Transverse colon (tissue), 4 donors: ENCODE measurements around the gene PRKCH. TPM values are rescaled to one million over a fixed set of nuclear protein-coding genes. Genes with fewer than 3 reads are reported as not detected.

ENCODE experiments used
- DNase-seq: peaks from one replicate; pipeline ENCODE4 v3.0.0-alpha.2; 2019
- H3K27ac ChIP-seq, 4 donors: fragments of 200-600 bp; sonication (generic); 2 replicates each; pipeline ENCODE4 v1.5.1; 2016 to 2018; ENCODE audit warnings: inconsistent platforms in 4 of 4
- H3K27me3 ChIP-seq: fragments of 200-600 bp; sonication (generic); 2 replicates; pipeline ENCODE4 v1.5.1; 2017; ENCODE audit warnings: inconsistent platforms
- H3K36me3 ChIP-seq, 4 donors: fragments of 200-600 bp; sonication (generic); 2 replicates each; pipeline ENCODE4 v1.5.1; 2017 to 2019; ENCODE audit warnings: inconsistent platforms in 4 of 4
- H3K4me1 ChIP-seq, 4 donors: fragments of 200-600 bp; sonication (generic); 2 replicates each; pipeline ENCODE4 v1.5.1; 2017 to 2020; ENCODE audit warnings: inconsistent platforms in 4 of 4
- H3K4me3 ChIP-seq, 4 donors: fragments of 200-600 bp; sonication (generic); 1 replicate in 1 of 4; 2 replicates in 3 of 4; pipeline versions ENCODE4 v1.5.1 to v1.6.1; 2017 to 2019; ENCODE audit warnings: inconsistent platforms in 4 of 4
- H3K9me3 ChIP-seq, 2 donors: fragments of 200-600 bp; sonication (generic); 2 replicates each; pipeline ENCODE4 v1.5.1; 2017 to 2019; ENCODE audit warnings: inconsistent platforms in 2 of 2
- EP300 ChIP-seq: sonication (generic); formaldehyde crosslinking; IDR thresholded peaks from one replicate; pipeline ENCODE4 v1.6.1; 2017; ENCODE audit warnings: antibody characterized with exemption, low read depth
- POLR2A ChIP-seq: fragments of 450-650 bp; IDR thresholded peaks from one replicate; pipeline ENCODE4 v1.6.1; 2016; ENCODE audit warnings: antibody characterized with exemption, mild to moderate bottlenecking, moderate library complexity
- POLR2AphosphoS5 ChIP-seq, 3 donors: sonication (generic); formaldehyde crosslinking; IDR thresholded peaks; one replicate each; pipeline ENCODE4 v1.6.1; 2016; ENCODE audit warnings: antibody characterized with exemption in 3 of 3
- WGBS, 2 donors: methylation state at CpG; one replicate each; pipeline ENCODE4 v1.1.5; 2018; ENCODE audit warnings: low coverage in 1 of 2; 5-methylcytosine and 5-hydroxymethylcytosine counted together
- in situ Hi-C, 4 donors: fragments of 200-750 bp; cut with MboI; loops; one replicate each; pipeline versions ENCODE4 v1.15.0 to v1.15.1; 2017; ENCODE audit warnings: low sequenced_read_pairs in 3 of 4, low pct_ligation_motif_present in 1 of 4, low pct_unique_long_range_greater_than_20kb in 1 of 4
- intact Hi-C: fragments of 100-400 bp; cut with DNase I; formaldehyde crosslinking; loops from one replicate; pipeline ENCODE4 v1.15.1; 2023; ENCODE audit warnings: low total_unique reads
- total RNA-seq, 4 donors: library from RNA; depleted of rRNA; stranded (reverse); fragments of >200 nt; gene quantifications; one replicate each; pipeline ENCODE4 v1.1.0, GENCODE V29; 2016
- TF ChIP-seq, protein P1 (sequence below), 5 experiments: fragments of 200-600 bp in 3 of 5; fragments of 450-650 bp in 2 of 5; sonication (generic) in 3 of 5; IDR thresholded peaks; 1 replicate in 2 of 5; 2 replicates in 3 of 5; pipeline ENCODE4 v1.5.1; 2016 to 2017; ENCODE audit warnings: antibody characterized with exemption in 5 of 5, inconsistent platforms in 3 of 5, mild to moderate bottlenecking in 2 of 5, moderate library complexity in 1 of 5

PRKCH gene
- total RNA-seq, 4 donors from 2014 or later: 12.4 to 38.9 (median 27.0) TPM

DNA sequence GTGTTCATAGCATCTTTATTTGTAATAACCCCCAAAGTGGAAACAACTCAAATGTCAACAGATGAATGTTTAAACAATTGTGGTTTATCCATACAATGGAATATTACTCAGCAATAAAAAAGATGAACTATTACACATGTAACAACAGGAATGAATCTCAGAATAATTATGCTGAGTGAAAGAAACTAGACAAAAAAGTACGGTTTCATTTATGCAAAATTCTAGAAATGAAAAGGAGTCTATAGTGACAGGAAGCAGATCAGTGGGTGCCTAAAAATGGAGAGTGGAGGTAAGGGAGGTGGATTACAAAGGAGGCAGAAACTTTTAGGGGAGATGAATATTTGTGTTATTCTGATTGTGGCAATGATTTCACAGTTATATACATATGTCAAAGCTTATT is 4.8 kb downstream of the PRKCH start:
- in situ Hi-C loops: no loop called here

DNA sequence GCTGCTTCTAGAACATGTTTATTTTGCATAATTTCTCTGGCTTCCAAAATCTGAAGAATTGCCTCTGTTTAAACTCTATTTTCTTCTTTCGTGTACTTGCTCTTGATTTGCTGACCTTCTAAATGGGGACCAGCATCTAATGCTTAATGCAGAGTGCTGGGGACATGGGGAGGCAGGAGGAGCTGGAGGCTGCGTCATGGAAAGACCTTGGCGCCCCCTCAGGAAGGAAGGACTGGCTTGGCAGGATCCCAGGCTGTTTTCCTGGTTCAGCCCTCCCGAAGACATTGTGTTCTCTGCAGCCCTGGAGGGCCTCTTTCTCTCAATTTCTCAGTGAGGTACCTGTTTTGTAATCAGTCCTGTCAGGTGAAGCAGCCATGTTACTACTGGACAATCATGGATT is 5.5 kb downstream of the PRKCH start:
- no peaks in the 10 kb centered on the region for H3K9me3 ChIP-seq
- H3K36me3 ChIP-seq: no peaks in the 10 kb centered on the region
- DNase-seq: peak; percentile 44
- peaks cover 0 to 8% (median 7%) of the 10 kb centered on the region in 4 donors for H3K4me1 ChIP-seq
- 38 to 67% methylated on average over 1 to 4 of the region's 4 CpGs for WGBS, 2 donors
- in situ Hi-C loops (no loop called here), intact Hi-C loops (no loop called here)
- H3K27me3 ChIP-seq: peaks cover 22% of the 10 kb centered on the region
- TF ChIP-seq EP300: peak; percentile 46
- no peak for TF ChIP-seq POLR2A
- peak; percentile 15 to 43 (median 29) for TF ChIP-seq POLR2AphosphoS5 (IDR thresholded peaks at IDR 0.05)
- TF ChIP-seq, protein P1, sequence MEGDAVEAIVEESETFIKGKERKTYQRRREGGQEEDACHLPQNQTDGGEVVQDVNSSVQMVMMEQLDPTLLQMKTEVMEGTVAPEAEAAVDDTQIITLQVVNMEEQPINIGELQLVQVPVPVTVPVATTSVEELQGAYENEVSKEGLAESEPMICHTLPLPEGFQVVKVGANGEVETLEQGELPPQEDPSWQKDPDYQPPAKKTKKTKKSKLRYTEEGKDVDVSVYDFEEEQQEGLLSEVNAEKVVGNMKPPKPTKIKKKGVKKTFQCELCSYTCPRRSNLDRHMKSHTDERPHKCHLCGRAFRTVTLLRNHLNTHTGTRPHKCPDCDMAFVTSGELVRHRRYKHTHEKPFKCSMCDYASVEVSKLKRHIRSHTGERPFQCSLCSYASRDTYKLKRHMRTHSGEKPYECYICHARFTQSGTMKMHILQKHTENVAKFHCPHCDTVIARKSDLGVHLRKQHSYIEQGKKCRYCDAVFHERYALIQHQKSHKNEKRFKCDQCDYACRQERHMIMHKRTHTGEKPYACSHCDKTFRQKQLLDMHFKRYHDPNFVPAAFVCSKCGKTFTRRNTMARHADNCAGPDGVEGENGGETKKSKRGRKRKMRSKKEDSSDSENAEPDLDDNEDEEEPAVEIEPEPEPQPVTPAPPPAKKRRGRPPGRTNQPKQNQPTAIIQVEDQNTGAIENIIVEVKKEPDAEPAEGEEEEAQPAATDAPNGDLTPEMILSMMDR (IDR thresholded peaks at IDR 0.05): no peak
- peak overlapping the region; percentile 22 to 47 (median 36) for H3K27ac ChIP-seq
- H3K4me3 ChIP-seq: no peak overlapping the region

More for the DNA sequence above, 4.8 kb downstream of the PRKCH start:
- WGBS, 2 donors: 67 to 83% methylated on average over 1 of the region's 1 CpG
- Histone ChIP-seq H3K36me3 (no peaks in the 10 kb centered on the region), H3K27me3 (peaks cover 28% of the 10 kb centered on the region), H3K9me3 (no peaks in the 10 kb centered on the region), H3K4me3 (no peak overlapping the region), H3K27ac (peak overlapping the region; percentile 22 to 47 (median 28)), H3K4me1 (peaks cover 0 to 14% (median 13%) of the 10 kb centered on the region in 4 donors)
- intact Hi-C loops: no loop called here
- no peak for DNase-seq
- TF ChIP-seq, protein P1 (IDR thresholded peaks at IDR 0.05): no peak
- TF ChIP-seq POLR2AphosphoS5 (IDR thresholded peaks at IDR 0.05): no peak

GRCh38 chr14:61328626-61329262 is 7.4 kb downstream of the PRKCH start:
- WGBS, 2 donors: 90% methylated on average over 4 of the region's 4 CpGs
- peaks cover 6% of the 10 kb centered on the region for H3K27me3 ChIP-seq
- intact Hi-C loops (no loop called here), in situ Hi-C loops (no loop called here)
- no peak overlapping the region for H3K4me3 ChIP-seq
- no peak for DNase-seq
- peak overlapping the region; percentile 39 to 61 (median 51) for H3K27ac ChIP-seq
- H3K36me3 ChIP-seq: no peaks in the 10 kb centered on the region
- TF ChIP-seq, protein P1 (IDR thresholded peaks at IDR 0.05): no peak
- H3K9me3 ChIP-seq: no peaks in the 10 kb centered on the region
- no peaks in the 10 kb centered on the region for H3K4me1 ChIP-seq

DNA sequence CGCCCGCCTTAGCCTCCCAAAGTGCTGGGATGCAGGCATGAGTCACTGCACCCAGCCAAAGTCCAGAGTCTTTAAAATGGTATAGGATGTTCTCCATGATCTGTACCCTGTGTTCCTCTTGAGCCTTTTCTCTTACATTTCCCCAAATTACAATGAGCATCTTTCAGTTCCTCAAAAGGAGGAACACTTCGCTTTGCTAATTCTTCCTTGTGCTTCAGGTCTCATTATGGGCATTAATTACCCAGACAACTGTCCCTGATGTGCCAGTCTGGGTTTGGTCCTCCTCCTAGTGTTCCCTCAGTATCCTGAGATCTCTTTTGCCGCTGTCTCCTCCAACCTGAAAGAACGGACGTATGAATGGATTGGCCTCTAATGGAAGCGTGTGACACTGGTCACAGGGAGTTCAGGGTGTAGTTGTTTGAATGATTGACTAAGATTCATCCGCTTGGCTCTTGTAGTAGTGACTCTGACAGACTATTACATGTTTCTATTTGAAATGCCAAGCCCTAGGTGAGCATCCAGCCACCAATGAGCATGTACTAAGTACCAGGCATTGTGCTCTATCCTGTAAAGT is 8.2 kb downstream of the PRKCH start:
- H3K4me3 ChIP-seq: no peak overlapping the region
- H3K27me3 ChIP-seq: no peaks in the 10 kb centered on the region
- intact Hi-C loops (no loop called here), in situ Hi-C loops (no loop called here)
- H3K9me3 ChIP-seq: no peaks in the 10 kb centered on the region
- H3K36me3 ChIP-seq: no peaks in the 10 kb centered on the region
- 84% methylated on average over 8 of the region's 8 CpGs; no CpG with 5 or more reads in 1 of the 2 donors for WGBS, 2 donors
- TF ChIP-seq, protein P1 (IDR thresholded peaks at IDR 0.05): no peak
- TF ChIP-seq POLR2AphosphoS5 (IDR thresholded peaks at IDR 0.05): no peak
- TF ChIP-seq EP300: no peak
- no peak for TF ChIP-seq POLR2A
- no peak for DNase-seq
- no peaks in the 10 kb centered on the region for H3K4me1 ChIP-seq
- peak overlapping the region; percentile 41 to 61 (median 48) for H3K27ac ChIP-seq
